Fibroblast of lung (primary cell): ENCODE results near the gene CPN1. TPM values are rescaled to one million over a fixed set of nuclear protein-coding genes. Genes with fewer than 3 reads are reported as not detected.

Source experiments
- DNase-seq, 2 donors: peaks; one replicate each; pipeline versions ENCODE4 v3.0.0 to v3.0.0-alpha.2; 2010; ENCODE audit warnings: low read depth in 2 of 2
- H2AFZ ChIP-seq: 2 replicates; pipeline ENCODE4 v1.5.1; 2012; ENCODE audit warnings: low read length, control low read depth, inconsistent platforms
- H3K27ac ChIP-seq: 2 replicates; pipeline ENCODE4 v1.5.1; 2011; ENCODE audit warnings: low read length, control low read depth; ENCODE audit not compliant: insufficient read depth
- H3K27me3 ChIP-seq: 2 replicates; pipeline ENCODE4 v1.5.1; 2011; ENCODE audit warnings: mild to moderate bottlenecking, low read length; ENCODE audit not compliant: control insufficient read depth, insufficient read depth
- H3K36me3 ChIP-seq: 2 replicates; pipeline ENCODE4 v1.5.1; 2011; ENCODE audit warnings: low read length; ENCODE audit not compliant: control insufficient read depth, insufficient read depth
- H3K4me1 ChIP-seq: 2 replicates; pipeline ENCODE4 v1.5.1; 2011; ENCODE audit warnings: low read length; ENCODE audit not compliant: control insufficient read depth, insufficient read depth; ENCODE audit errors: extremely low read depth
- H3K4me2 ChIP-seq: 2 replicates; pipeline ENCODE4 v1.5.1; 2011; ENCODE audit warnings: low read length, control low read depth; ENCODE audit not compliant: insufficient read depth; ENCODE audit errors: extremely low read depth
- H3K4me3 ChIP-seq, 4 experiments: fragments of 200-600 bp in 1 of 4; sonication (generic) in 1 of 4; replicated peaks in 1 of 4; 2 replicates each; pipeline ENCODE4 v1.5.1; 2011 to 2016; ENCODE audit warnings: low read length in 4 of 4, low read depth in 3 of 4, mild to moderate bottlenecking in 3 of 4, control low read depth in 2 of 4, inconsistent platforms in 1 of 4, mixed read lengths in 1 of 4; ENCODE audit not compliant: insufficient read depth in 1 of 4; ENCODE audit errors: control extremely low read depth in 1 of 4
- H3K79me2 ChIP-seq: 2 replicates; pipeline ENCODE4 v1.5.1; 2012; ENCODE audit warnings: mild to moderate bottlenecking, low read length, inconsistent platforms; ENCODE audit not compliant: control insufficient read depth, insufficient read depth
- H3K9ac ChIP-seq: 2 replicates; pipeline ENCODE4 v1.5.1; 2011; ENCODE audit warnings: mild to moderate bottlenecking, low read length, control low read depth; ENCODE audit not compliant: insufficient read depth
- H3K9me3 ChIP-seq: 2 replicates; pipeline ENCODE4 v1.5.1; 2012; ENCODE audit warnings: low read depth, low read length; ENCODE audit not compliant: control insufficient read depth, insufficient read depth
- H4K20me1 ChIP-seq: 2 replicates; pipeline ENCODE4 v1.5.1; 2011; ENCODE audit warnings: low read length; ENCODE audit not compliant: control insufficient read depth, insufficient read depth; ENCODE audit errors: extremely low read depth
- CTCF ChIP-seq, 2 donors: IDR thresholded peaks in 1 of 2; conservative IDR thresholded peaks in 1 of 2; 1 replicate in 1 of 2; 2 replicates in 1 of 2; pipeline ENCODE4 v1.5.1; 2011 to 2012; ENCODE audit warnings: low read length in 2 of 2, control low read depth in 1 of 2, inconsistent platforms in 1 of 2, low read depth in 1 of 2, mild to moderate bottlenecking in 1 of 2
- EZH2 ChIP-seq: IDR thresholded peaks from 2 replicates; pipeline ENCODE4 v1.5.1; 2012; ENCODE audit warnings: low read length, control low read depth, mild to moderate bottlenecking; ENCODE audit errors: missing control alignments
- polyA plus RNA-seq, 2 donors: library from polyadenylated mRNA; depleted of rRNA in 1 of 2; stranded (reverse) in 1 of 2; unstranded in 1 of 2; fragments of >200 nt; gene quantifications; 2 replicates each; pipeline ENCODE4 v1.2.1, GENCODE V29; 2011 to 2012; ENCODE audit warnings: missing spikeins in 1 of 2
- total RNA-seq: library from RNA; depleted of rRNA; stranded (reverse); fragments of >200 nt; gene quantifications from 2 replicates; pipeline ENCODE4 v1.2.1, GENCODE V29; 2014

CPN1 gene
- total and polyA plus RNA-seq, 2 donors (not counting 1 experiment from before 2014, with no cell fraction given) = not detected

GRCh38 chr10:100114976-100115770 lies 33.5 kb upstream of the CPN1 start:
- peak in 1 of 2 donors; percentile 9 for DNase-seq
- H3K4me1 ChIP-seq = no peaks in the 10 kb centered on the region
- H3K9ac ChIP-seq = no peak overlapping the region
- no peak overlapping the region for H3K4me3 ChIP-seq
- no peaks in the 10 kb centered on the region for H4K20me1 ChIP-seq
- H3K4me2 ChIP-seq = no peak overlapping the region
- no peak overlapping the region for H3K27ac ChIP-seq
- H3K9me3 ChIP-seq = no peaks in the 10 kb centered on the region
- H3K36me3 ChIP-seq = no peaks in the 10 kb centered on the region
- no peak for TF ChIP-seq CTCF (conservative IDR thresholded peaks at IDR 0.05 in 1 of 2, IDR thresholded peaks at IDR 0.05 in 1 of 2; ENCODE audit: low read depth in 1 of 2, low read length in 2 of 2)
- no peak for TF ChIP-seq EZH2
- no peak overlapping the region for H2AFZ ChIP-seq
- no peaks in the 10 kb centered on the region for H3K79me2 ChIP-seq
- H3K27me3 ChIP-seq = no peaks in the 10 kb centered on the region

DNA sequence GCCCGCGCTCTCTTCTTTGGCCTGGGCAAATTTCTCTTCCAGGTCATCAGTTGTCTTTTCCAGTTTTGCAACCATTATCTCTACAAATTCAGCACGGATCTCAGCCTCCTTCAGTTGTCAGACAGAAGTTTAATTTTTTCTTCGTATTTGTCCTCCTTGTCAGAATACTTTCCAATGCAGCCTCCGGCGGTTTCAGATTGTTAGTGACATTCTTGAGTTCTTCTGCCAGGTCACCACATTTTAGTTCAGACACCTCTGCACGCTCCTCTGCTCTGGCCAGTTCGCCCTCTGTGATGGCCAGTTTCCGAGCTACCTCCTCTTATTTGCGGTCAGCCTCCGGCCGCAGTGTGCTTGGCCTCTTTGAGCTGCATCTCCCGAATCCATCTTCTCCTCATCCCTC lies 32.8 kb upstream of the CPN1 start:
- H3K9me3 ChIP-seq = no peaks in the 10 kb centered on the region
- no peak overlapping the region for H3K4me3 ChIP-seq
- H3K4me1 ChIP-seq = no peaks in the 10 kb centered on the region
- H3K27me3 ChIP-seq = no peaks in the 10 kb centered on the region
- H3K27ac ChIP-seq = no peak overlapping the region
- no peaks in the 10 kb centered on the region for H4K20me1 ChIP-seq
- H2AFZ ChIP-seq = no peak overlapping the region
- H3K36me3 ChIP-seq = no peaks in the 10 kb centered on the region
- DNase-seq = no peak
- TF ChIP-seq CTCF (conservative IDR thresholded peaks at IDR 0.05 in 1 of 2, IDR thresholded peaks at IDR 0.05 in 1 of 2; ENCODE audit: low read depth in 1 of 2, low read length in 2 of 2) (no peak), EZH2 (no peak)
- H3K79me2 ChIP-seq = no peaks in the 10 kb centered on the region
- H3K9ac ChIP-seq = no peak overlapping the region
- H3K4me2 ChIP-seq = no peak overlapping the region

- no peak for DNase-seq
- Histone ChIP-seq H3K27ac (no peak overlapping the region), H3K36me3 (no peaks in the 10 kb centered on the region), H3K4me1 (no peaks in the 10 kb centered on the region), H3K9me3 (no peaks in the 10 kb centered on the region), H4K20me1 (no peaks in the 10 kb centered on the region), H3K79me2 (no peaks in the 10 kb centered on the region), H2AFZ (no peak overlapping the region), H3K4me2 (no peak overlapping the region), H3K27me3 (peaks cover 2% of the 10 kb centered on the region), H3K9ac (no peak overlapping the region), H3K4me3 (no peak overlapping the region)
- TF ChIP-seq EZH2 (no peak), CTCF (conservative IDR thresholded peaks at IDR 0.05 in 1 of 2, IDR thresholded peaks at IDR 0.05 in 1 of 2; ENCODE audit: low read depth in 1 of 2, low read length in 2 of 2) (no peak)
Observed at GRCh38 chr10:100109670-100110069, 28.0 kb upstream of the CPN1 start.
